Hair follicle dermal papilla cell (primary cell): ENCODE data around the gene PCDHA1. TPM values are rescaled to one million over a fixed set of nuclear protein-coding genes. Genes with fewer than 3 reads are reported as not detected.

ENCODE experiments used
- total RNA-seq: library from RNA; depleted of rRNA; stranded (reverse); fragments of >200 nt; gene quantifications from 2 replicates; pipeline ENCODE4 v1.2.3, GENCODE V29; 2012

Gene PCDHA1
- under 0.01 TPM in 1 of 2 replicates, not detected in the other for total RNA-seq

GRCh38 chr5:140785905-140786686, at the start of gene PCDHA1:
PCDHA1 (plus strand) TSS chr5:140786140.

GRCh38 chr5:140794595-140795258, 8.8 kb downstream of the PCDHA1 start, which contains the start of gene PCDHA2:
PCDHA2 (plus strand) TSS chr5:140794852.

GRCh38 chr5:140800816-140801493, 15.0 kb downstream of the PCDHA1 start, which contains the start of gene PCDHA3:
PCDHA3 (plus strand) TSS chr5:140801057.

GRCh38 chr5:140806834-140807775, 21.2 kb downstream of the PCDHA1 start, which contains the start of gene PCDHA4:
PCDHA4 (plus strand) TSS chr5:140807068.

GRCh38 chr5:140821375-140822280, 35.7 kb downstream of the PCDHA1 start, which contains the start of gene PCDHA5:
PCDHA5 (plus strand) TSS chr5:140821613.

GRCh38 chr5:140827704-140828361, 41.9 kb downstream of the PCDHA1 start, which contains the start of gene PCDHA6:
PCDHA6 (plus strand) TSS chr5:140827960; CDS start chr5:140828092, 132 bp downstream.

GRCh38 chr5:140833993-140834392, 48.1 kb downstream of the PCDHA1 start, which contains the start of gene PCDHA7:
PCDHA7 (plus strand) TSS chr5:140834269; CDS start chr5:140834384, 115 bp downstream.

GRCh38 chr5:140840978-140841962, 55.3 kb downstream of the PCDHA1 start, which contains the start of gene PCDHA8:
PCDHA8 (plus strand) TSS chr5:140841187; CDS start chr5:140841322, 135 bp downstream.

GRCh38 chr5:140848139-140849102, 62.5 kb downstream of the PCDHA1 start, which contains the start of gene PCDHA9:
PCDHA9 (plus strand) TSS chr5:140848382; CDS start chr5:140848496, 114 bp downstream.

GRCh38 chr5:140855772-140856674, 70.1 kb downstream of the PCDHA1 start, which contains the start of gene PCDHA10:
PCDHA10 (plus strand) TSS chr5:140855897; CDS start chr5:140856049, 152 bp downstream.

GRCh38 chr5:140868721-140869554, 83.0 kb downstream of the PCDHA1 start, which contains the start of gene PCDHA11:
PCDHA11 (plus strand) TSS chr5:140868957; CDS start chr5:140869104, 147 bp downstream.

GRCh38 chr5:140875085-140876065, 89.4 kb downstream of the PCDHA1 start, which contains the start of gene PCDHA12:
PCDHA12 (plus strand) TSS chr5:140875308; CDS start chr5:140875473, 165 bp downstream.

GRCh38 chr5:140881889-140882590, 96.1 kb downstream of the PCDHA1 start, which contains the start of gene PCDHA13:
PCDHA13 (plus strand) TSS chr5:140882124; CDS start chr5:140882269, 145 bp downstream.

